ENCODE data around the gene C1orf210. TPM values are rescaled to one million over a fixed set of nuclear protein-coding genes. Genes with fewer than 3 reads are reported as not detected.

Gene C1orf210
- total RNA-seq, 1 experiment from 2014 or later, result 7.6 TPM

- Histone ChIP-seq H3K4me3 (replicated peaks in 1 of 2; ENCODE audit: low read depth in 1 of 2, low read length in 2 of 2) (no peak overlapping the region), H3K27ac (ENCODE audit: low read depth, low read length) (no peak overlapping the region), H3K4me1 (ENCODE audit: control insufficient read depth in 1 of 2, insufficient read depth in 2 of 2, low read length in 2 of 2) (peaks cover 0 to 10% of the 10 kb centered on the region in 2 experiments; a peak in 2 of 4 replicates), H3K27me3 (ENCODE audit: insufficient read depth, low read length) (no peaks in the 10 kb centered on the region), H3K79me2 (ENCODE audit: insufficient read depth, low read length) (no peaks in the 10 kb centered on the region), H3K4me2 (ENCODE audit: low read length) (no peak overlapping the region), H4K20me1 (ENCODE audit: insufficient read depth) (no peaks in the 10 kb centered on the region), H3K9me2 (ENCODE audit: insufficient read depth) (no peaks in the 10 kb centered on the region), H3K9me3 (ENCODE audit: control insufficient read depth in 1 of 2, insufficient read depth in 1 of 2, low read depth in 1 of 2, low read length in 2 of 2) (no peaks in the 10 kb centered on the region), H3K9ac (ENCODE audit: low read length) (no peak overlapping the region), H3K36me3 (ENCODE audit: control insufficient read depth in 1 of 2, insufficient read depth in 2 of 2, low read length in 2 of 2) (no peaks in the 10 kb centered on the region), H2AFZ (ENCODE audit: low read depth, low read length, poor library complexity, severe bottlenecking) (no peak overlapping the region)
- ChIA-PET CTCF (interaction anchor here (1.3 to 1.9 kb wide), 3 partner anchors 12 to 175 kb away, joined by 7 to 17 read pairs (median 7); no protein-coding TSS in a partner anchor), POLR2A (interaction anchor here (2.0 kb wide), 1 partner anchor 119 kb away, joined by 5 read pairs; the partner anchor contains the start of gene CDC20), RAD21 (ENCODE audit: low non-redundant PET in 1 of 2, low total read pairs in 2 of 2, uncharacterized antibody in 2 of 2, unreplicated experiment in 2 of 2) (interaction anchor here (1.0 to 1.5 kb wide), 2 partner anchors 175 to 176 kb away, joined by 3 to 10 read pairs; no protein-coding TSS in a partner anchor)
- DNase-seq (ENCODE audit: low read depth, low spot score), result no peak
- intact Hi-C loops (cut with micrococcal nuclease), result loop anchor here (1.0 to 2.0 kb wide), 4 partner anchors 110 to 175 kb away; partner anchors contain the start of gene CDC20
- ATAC-seq, result no peak
- TF ChIP-seq SRF (IDR thresholded peaks at IDR 0.05; ENCODE audit: low read depth) (no peak), EGR1 (IDR thresholded peaks at IDR 0.05; ENCODE audit: low read depth) (no peak), ZFX (IDR thresholded peaks at IDR 0.05) (no peak), POLR2AphosphoS5 (IDR thresholded peaks at IDR 0.05; ENCODE audit: low read depth, low read length) (no peak), CEBPB (IDR thresholded peaks at IDR 0.05; ENCODE audit: low read depth) (no peak), REST (IDR thresholded peaks at IDR 0.05; ENCODE audit: low read depth) (no peak), RAD21 (IDR thresholded peaks at IDR 0.05; ENCODE audit: low read depth) (no peak), EZH2phosphoT487 (IDR thresholded peaks at IDR 0.05; ENCODE audit: borderline replicate concordance) (no peak), CBX3 (IDR thresholded peaks at IDR 0.05; ENCODE audit: low read depth) (no peak), MAX (IDR thresholded peaks at IDR 0.05) (no peak)
- TF ChIP-seq, protein P1, sequence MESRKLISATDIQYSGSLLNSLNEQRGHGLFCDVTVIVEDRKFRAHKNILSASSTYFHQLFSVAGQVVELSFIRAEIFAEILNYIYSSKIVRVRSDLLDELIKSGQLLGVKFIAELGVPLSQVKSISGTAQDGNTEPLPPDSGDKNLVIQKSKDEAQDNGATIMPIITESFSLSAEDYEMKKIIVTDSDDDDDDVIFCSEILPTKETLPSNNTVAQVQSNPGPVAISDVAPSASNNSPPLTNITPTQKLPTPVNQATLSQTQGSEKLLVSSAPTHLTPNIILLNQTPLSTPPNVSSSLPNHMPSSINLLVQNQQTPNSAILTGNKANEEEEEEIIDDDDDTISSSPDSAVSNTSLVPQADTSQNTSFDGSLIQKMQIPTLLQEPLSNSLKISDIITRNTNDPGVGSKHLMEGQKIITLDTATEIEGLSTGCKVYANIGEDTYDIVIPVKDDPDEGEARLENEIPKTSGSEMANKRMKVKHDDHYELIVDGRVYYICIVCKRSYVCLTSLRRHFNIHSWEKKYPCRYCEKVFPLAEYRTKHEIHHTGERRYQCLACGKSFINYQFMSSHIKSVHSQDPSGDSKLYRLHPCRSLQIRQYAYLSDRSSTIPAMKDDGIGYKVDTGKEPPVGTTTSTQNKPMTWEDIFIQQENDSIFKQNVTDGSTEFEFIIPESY (IDR thresholded peaks at IDR 0.05; ENCODE audit: extremely low read depth, insufficient replicate concordance, low read length), result no peak
- BruUV-seq (replicated peaks), result no TSS peak
These were observed 46.4 kb downstream of the C1orf210 start for GRCh38 chr1:43238991-43239469.
